ENCODE data around the gene SNTA1. TPM values are rescaled to one million over a fixed set of nuclear protein-coding genes. Genes with fewer than 3 reads are reported as not detected.

SNTA1 gene
- total and polyA plus RNA-seq, 2 of the 13 experiments (the other 11 are each of a cell fraction or from before 2014, with no cell fraction given) = 16.4 to 18.3 TPM

DNA sequence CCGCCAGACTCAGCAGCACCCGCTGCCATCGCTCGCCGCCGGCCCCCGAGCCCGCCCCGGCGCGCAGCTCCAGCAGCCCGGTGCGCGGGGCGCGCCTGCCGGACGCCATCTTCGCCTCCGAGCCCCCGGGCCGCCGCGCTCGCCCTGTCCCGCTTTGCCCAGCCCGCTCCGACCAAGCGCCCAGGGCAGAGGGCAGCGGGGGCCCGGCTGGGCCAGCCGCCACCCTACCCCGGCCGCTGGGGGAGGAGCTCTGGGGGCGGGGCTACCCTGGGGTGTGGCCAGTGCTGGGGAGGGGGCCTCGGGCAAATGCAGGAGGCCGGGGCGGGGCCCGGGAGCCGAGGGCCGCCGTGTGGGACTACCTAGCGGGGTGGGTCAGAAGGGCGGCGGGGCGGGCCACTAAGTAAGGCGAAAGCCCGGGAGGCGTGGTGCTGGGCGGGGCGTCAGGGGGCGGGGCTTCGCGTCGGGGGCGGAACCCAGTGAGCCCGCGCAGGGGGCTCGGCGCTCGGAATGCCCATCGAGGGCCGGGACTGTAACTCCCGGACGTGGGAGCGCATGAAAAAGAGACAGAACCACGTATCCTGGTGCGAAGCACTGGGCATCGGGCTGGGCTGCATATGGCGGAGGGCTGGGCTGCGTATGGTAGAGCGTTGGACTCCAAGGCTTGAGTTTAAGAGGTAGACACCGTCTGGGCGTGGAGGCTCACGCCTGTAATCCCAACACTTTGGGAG lies at the start of gene SNTA1 (continued):
- TF ChIP-seq, protein P1, sequence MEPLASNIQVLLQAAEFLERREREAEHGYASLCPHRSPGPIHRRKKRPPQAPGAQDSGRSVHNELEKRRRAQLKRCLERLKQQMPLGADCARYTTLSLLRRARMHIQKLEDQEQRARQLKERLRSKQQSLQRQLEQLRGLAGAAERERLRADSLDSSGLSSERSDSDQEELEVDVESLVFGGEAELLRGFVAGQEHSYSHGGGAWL (CRISPR knock-in tag; IDR thresholded peaks at IDR 0.05) = peak; percentile 69; the same call in 1 of the 2 replicates
- TF ChIP-seq POLR2G (IDR thresholded peaks at IDR 0.05; ENCODE audit: low read depth, low read length) = peak; percentile 68
- TF ChIP-seq GTF2F1 (IDR thresholded peaks at IDR 0.05; ENCODE audit: low read length) = no peak
- TF ChIP-seq, protein P2, sequence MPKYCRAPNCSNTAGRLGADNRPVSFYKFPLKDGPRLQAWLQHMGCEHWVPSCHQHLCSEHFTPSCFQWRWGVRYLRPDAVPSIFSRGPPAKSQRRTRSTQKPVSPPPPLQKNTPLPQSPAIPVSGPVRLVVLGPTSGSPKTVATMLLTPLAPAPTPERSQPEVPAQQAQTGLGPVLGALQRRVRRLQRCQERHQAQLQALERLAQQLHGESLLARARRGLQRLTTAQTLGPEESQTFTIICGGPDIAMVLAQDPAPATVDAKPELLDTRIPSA (CRISPR knock-in tag; IDR thresholded peaks at IDR 0.05; ENCODE audit: borderline replicate concordance) = no peak
- TF ChIP-seq ZNF510 (CRISPR knock-in tag; IDR thresholded peaks at IDR 0.05; ENCODE audit: low read depth) = 0 out of 2 replicates have a peak, but pooled peaks have one; percentile 37
- no peak; the same call in 1 of the 2 replicates for TF ChIP-seq ZNF788 (CRISPR knock-in tag; IDR thresholded peaks at IDR 0.05; ENCODE audit: borderline replicate concordance)
- TF ChIP-seq ZNF501 (CRISPR knock-in tag; IDR thresholded peaks at IDR 0.05) = no peak
- TF ChIP-seq, protein P3, sequence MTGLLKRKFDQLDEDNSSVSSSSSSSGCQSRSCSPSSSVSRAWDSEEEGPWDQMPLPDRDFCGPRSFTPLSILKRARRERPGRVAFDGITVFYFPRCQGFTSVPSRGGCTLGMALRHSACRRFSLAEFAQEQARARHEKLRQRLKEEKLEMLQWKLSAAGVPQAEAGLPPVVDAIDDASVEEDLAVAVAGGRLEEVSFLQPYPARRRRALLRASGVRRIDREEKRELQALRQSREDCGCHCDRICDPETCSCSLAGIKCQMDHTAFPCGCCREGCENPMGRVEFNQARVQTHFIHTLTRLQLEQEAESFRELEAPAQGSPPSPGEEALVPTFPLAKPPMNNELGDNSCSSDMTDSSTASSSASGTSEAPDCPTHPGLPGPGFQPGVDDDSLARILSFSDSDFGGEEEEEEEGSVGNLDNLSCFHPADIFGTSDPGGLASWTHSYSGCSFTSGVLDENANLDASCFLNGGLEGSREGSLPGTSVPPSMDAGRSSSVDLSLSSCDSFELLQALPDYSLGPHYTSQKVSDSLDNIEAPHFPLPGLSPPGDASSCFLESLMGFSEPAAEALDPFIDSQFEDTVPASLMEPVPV (CRISPR knock-in tag; IDR thresholded peaks at IDR 0.05) = peak; percentile 59
- no peak for TF ChIP-seq GPN1 (CRISPR knock-in tag; IDR thresholded peaks at IDR 0.05; ENCODE audit: borderline replicate concordance)
- no peak for TF ChIP-seq JUNB (CRISPR knock-in tag; IDR thresholded peaks at IDR 0.05; ENCODE audit: borderline replicate concordance)
- TF ChIP-seq ADNP (CRISPR knock-in tag; IDR thresholded peaks at IDR 0.05) = no peak
- TF ChIP-seq IRX3 (CRISPR knock-in tag; IDR thresholded peaks at IDR 0.05; ENCODE audit: borderline replicate concordance, low read depth) = 0 out of 2 replicates have a peak, but pooled peaks have one; percentile 1
- TF ChIP-seq, protein P4, sequence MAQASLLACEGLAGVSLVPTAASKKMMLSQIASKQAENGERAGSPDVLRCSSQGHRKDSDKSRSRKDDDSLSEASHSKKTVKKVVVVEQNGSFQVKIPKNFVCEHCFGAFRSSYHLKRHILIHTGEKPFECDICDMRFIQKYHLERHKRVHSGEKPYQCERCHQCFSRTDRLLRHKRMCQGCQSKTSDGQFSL (CRISPR knock-in tag; IDR thresholded peaks at IDR 0.05) = no peak
- no peak for TF ChIP-seq ARID2 (CRISPR knock-in tag; IDR thresholded peaks at IDR 0.05; ENCODE audit: borderline replicate concordance)
- TF ChIP-seq, protein P5, sequence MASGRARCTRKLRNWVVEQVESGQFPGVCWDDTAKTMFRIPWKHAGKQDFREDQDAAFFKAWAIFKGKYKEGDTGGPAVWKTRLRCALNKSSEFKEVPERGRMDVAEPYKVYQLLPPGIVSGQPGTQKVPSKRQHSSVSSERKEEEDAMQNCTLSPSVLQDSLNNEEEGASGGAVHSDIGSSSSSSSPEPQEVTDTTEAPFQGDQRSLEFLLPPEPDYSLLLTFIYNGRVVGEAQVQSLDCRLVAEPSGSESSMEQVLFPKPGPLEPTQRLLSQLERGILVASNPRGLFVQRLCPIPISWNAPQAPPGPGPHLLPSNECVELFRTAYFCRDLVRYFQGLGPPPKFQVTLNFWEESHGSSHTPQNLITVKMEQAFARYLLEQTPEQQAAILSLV (CRISPR knock-in tag; IDR thresholded peaks at IDR 0.05; ENCODE audit: borderline replicate concordance) = peak; percentile 58; the same call in 1 of the 2 replicates
- TF ChIP-seq GATAD1 (CRISPR knock-in tag; IDR thresholded peaks at IDR 0.05) = no peak
- TF ChIP-seq, protein P6, sequence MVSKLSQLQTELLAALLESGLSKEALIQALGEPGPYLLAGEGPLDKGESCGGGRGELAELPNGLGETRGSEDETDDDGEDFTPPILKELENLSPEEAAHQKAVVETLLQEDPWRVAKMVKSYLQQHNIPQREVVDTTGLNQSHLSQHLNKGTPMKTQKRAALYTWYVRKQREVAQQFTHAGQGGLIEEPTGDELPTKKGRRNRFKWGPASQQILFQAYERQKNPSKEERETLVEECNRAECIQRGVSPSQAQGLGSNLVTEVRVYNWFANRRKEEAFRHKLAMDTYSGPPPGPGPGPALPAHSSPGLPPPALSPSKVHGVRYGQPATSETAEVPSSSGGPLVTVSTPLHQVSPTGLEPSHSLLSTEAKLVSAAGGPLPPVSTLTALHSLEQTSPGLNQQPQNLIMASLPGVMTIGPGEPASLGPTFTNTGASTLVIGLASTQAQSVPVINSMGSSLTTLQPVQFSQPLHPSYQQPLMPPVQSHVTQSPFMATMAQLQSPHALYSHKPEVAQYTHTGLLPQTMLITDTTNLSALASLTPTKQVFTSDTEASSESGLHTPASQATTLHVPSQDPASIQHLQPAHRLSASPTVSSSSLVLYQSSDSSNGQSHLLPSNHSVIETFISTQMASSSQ (IDR thresholded peaks at IDR 0.05; ENCODE audit: low read depth) = no peak
- TF ChIP-seq, protein P6 (CRISPR knock-in tag; IDR thresholded peaks at IDR 0.05; ENCODE audit: borderline replicate concordance) = peak; percentile 41; the same call in 1 of the 2 replicates
- peak; percentile 82 for TF ChIP-seq SP4 (CRISPR knock-in tag; IDR thresholded peaks at IDR 0.05)
- TF ChIP-seq ERF (CRISPR knock-in tag; IDR thresholded peaks at IDR 0.05) = no peak
- TF ChIP-seq CAMTA2 (CRISPR knock-in tag; IDR thresholded peaks at IDR 0.05; ENCODE audit: borderline replicate concordance) = 0 out of 2 replicates have a peak, but pooled peaks have one; percentile 11
